ENCODE data around the gene TBC1D21. TPM values are rescaled to one million over a fixed set of nuclear protein-coding genes. Genes with fewer than 3 reads are reported as not detected.

The TBC1D21 gene
- total and polyA plus RNA-seq, 10 of the 15 experiments (the other 5 are each of a cell fraction or from before 2014, with no cell fraction given) = not detected

DNA sequence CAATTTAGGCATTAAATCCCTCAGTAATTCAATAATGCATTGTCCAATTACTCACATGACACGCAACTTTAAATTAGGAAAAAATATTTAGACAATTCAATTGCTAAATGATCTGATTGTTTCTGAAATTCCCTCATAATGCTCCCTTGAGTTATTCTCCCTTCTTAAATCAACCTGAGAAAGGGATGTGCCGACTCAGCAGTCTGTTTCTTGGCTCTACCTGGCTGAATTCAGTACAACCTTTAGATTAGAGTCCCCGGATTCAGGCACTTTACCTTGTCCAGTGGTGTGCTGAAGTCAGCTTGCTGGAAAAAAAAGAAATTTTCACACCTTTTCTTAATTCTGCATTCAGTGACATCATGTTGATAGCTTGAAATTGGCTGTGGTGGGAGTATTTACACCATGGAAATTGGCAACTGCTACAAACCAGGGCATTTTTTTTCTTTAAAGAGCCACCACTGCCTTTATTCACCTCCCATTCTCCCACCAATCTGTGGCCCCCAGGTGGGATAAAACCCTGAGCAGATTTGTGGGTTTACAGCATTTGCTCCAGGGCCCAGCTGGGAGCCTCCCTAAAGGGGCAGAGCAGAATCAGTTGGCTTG lies 32.0 kb downstream of the TBC1D21 start:
- DNase-seq (ENCODE audit: low read depth, low spot score) = no peak
- Histone ChIP-seq H3K27me3 (replicated peaks in 1 of 2; ENCODE audit: control insufficient read depth in 2 of 2, insufficient read depth in 2 of 2, low read length in 1 of 2) (peaks cover 2 to 3% of the 10 kb centered on the region in 2 experiments; a peak in 2 of 4 replicates), H2AFZ (ENCODE audit: control insufficient read depth, low read depth, low read length) (no peak overlapping the region), H3K4me3 (no peak overlapping the region), H3K27ac (ENCODE audit: control insufficient read depth, insufficient read depth) (no peak overlapping the region), H3K4me1 (ENCODE audit: control insufficient read depth, insufficient read depth, low read length) (no peaks in the 10 kb centered on the region), H3K9ac (ENCODE audit: control insufficient read depth, insufficient read depth, low read length) (no peak overlapping the region), H4K20me1 (ENCODE audit: control insufficient read depth, insufficient read depth) (no peaks in the 10 kb centered on the region), H3K79me2 (ENCODE audit: control insufficient read depth, insufficient read depth, low read length) (no peaks in the 10 kb centered on the region), H3K4me2 (ENCODE audit: control insufficient read depth, insufficient read depth) (no peak overlapping the region), H3K36me3 (ENCODE audit: control insufficient read depth in 2 of 2, insufficient read depth in 2 of 2, low read length in 1 of 2) (no peaks in the 10 kb centered on the region), H3K9me3 (replicated peaks; ENCODE audit: control insufficient read depth, insufficient read depth, low read length) (no peaks in the 10 kb centered on the region)
- TF ChIP-seq WRNIP1 (IDR thresholded peaks at IDR 0.05; ENCODE audit: borderline replicate concordance, low read depth, low read length) = no peak
- TF ChIP-seq RBBP5 (conservative IDR thresholded peaks at IDR 0.05) = no peak
- no peak for TF ChIP-seq BMI1 (IDR thresholded peaks at IDR 0.05; ENCODE audit: borderline replicate concordance)
- TF ChIP-seq JUNB (IDR thresholded peaks at IDR 0.05) = no peak
- TF ChIP-seq POLR2AphosphoS5 (IDR thresholded peaks at IDR 0.05; ENCODE audit: low read length) = no peak
- TF ChIP-seq TBL1XR1 (IDR thresholded peaks at IDR 0.05; ENCODE audit: low read depth, low read length) = no peak
- no peak for TF ChIP-seq CHD1 (IDR thresholded peaks at IDR 0.05; ENCODE audit: low read depth, low read length)
- no peak for TF ChIP-seq ZNF207 (IDR thresholded peaks at IDR 0.05; ENCODE audit: borderline replicate concordance)
- no peak for TF ChIP-seq NFIC (IDR thresholded peaks at IDR 0.05; ENCODE audit: low read depth, low read length)
- TF ChIP-seq CEBPB (IDR thresholded peaks at IDR 0.05; ENCODE audit: borderline replicate concordance in 1 of 2, low read depth in 2 of 2, low read length in 2 of 2) = no peak
- TF ChIP-seq, protein P1, sequence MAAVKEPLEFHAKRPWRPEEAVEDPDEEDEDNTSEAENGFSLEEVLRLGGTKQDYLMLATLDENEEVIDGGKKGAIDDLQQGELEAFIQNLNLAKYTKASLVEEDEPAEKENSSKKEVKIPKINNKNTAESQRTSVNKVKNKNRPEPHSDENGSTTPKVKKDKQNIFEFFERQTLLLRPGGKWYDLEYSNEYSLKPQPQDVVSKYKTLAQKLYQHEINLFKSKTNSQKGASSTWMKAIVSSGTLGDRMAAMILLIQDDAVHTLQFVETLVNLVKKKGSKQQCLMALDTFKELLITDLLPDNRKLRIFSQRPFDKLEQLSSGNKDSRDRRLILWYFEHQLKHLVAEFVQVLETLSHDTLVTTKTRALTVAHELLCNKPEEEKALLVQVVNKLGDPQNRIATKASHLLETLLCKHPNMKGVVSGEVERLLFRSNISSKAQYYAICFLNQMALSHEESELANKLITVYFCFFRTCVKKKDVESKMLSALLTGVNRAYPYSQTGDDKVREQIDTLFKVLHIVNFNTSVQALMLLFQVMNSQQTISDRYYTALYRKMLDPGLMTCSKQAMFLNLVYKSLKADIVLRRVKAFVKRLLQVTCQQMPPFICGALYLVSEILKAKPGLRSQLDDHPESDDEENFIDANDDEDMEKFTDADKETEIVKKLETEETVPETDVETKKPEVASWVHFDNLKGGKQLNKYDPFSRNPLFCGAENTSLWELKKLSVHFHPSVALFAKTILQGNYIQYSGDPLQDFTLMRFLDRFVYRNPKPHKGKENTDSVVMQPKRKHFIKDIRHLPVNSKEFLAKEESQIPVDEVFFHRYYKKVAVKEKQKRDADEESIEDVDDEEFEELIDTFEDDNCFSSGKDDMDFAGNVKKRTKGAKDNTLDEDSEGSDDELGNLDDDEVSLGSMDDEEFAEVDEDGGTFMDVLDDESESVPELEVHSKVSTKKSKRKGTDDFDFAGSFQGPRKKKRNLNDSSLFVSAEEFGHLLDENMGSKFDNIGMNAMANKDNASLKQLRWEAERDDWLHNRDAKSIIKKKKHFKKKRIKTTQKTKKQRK (IDR thresholded peaks at IDR 0.05; ENCODE audit: low read depth, low read length) = no peak
- no peak for TF ChIP-seq SMC3 (IDR thresholded peaks at IDR 0.05; ENCODE audit: borderline replicate concordance, low read length)
- TF ChIP-seq CHD4 (IDR thresholded peaks at IDR 0.05) = no peak
- no peak for TF ChIP-seq MYB (IDR thresholded peaks at IDR 0.05; ENCODE audit: borderline replicate concordance, low read depth, low read length)
- TF ChIP-seq, protein P2, sequence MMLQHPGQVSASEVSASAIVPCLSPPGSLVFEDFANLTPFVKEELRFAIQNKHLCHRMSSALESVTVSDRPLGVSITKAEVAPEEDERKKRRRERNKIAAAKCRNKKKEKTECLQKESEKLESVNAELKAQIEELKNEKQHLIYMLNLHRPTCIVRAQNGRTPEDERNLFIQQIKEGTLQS (IDR thresholded peaks at IDR 0.05; ENCODE audit: borderline replicate concordance, extremely low read depth, low read depth, low read length) = no peak
- TF ChIP-seq TARDBP (IDR thresholded peaks at IDR 0.05; ENCODE audit: borderline replicate concordance) = no peak
- no peak for TF ChIP-seq RAD51 (IDR thresholded peaks at IDR 0.05)
- TF ChIP-seq SREBF1 (IDR thresholded peaks at IDR 0.05; ENCODE audit: low read length) = no peak
- no peak for TF ChIP-seq BHLHE40 (IDR thresholded peaks at IDR 0.05; ENCODE audit: borderline replicate concordance in 1 of 2, low read depth in 2 of 2, low read length in 1 of 2)
- RAD21 ChIA-PET (ENCODE audit: unreplicated experiment) = no interaction called here
- no peak for ATAC-seq
- POLR2A ChIA-PET = no interaction called here
- SMC1A ChIA-PET (ENCODE audit: uncharacterized antibody, unreplicated experiment) = no interaction called here
- WGBS (ENCODE audit: insufficient coverage, insufficient replicate concordance, low lambda C conversion rate, missing lambda C conversion rate) = 4% methylated on average over 3 of the region's 3 CpGs
- CTCF ChIA-PET = interaction anchor here (4.4 to 8.8 kb wide), 2 partner anchors 11 to 31 kb away, joined by 20 to 116 read pairs; partner anchors contain the start of gene TBC1D21
- no peak for FAIRE-seq
- intact Hi-C loops (cut with micrococcal nuclease; ENCODE audit: unreplicated experiment) (no loop called here), in situ Hi-C loops (cut with MboI) (no loop called here)
- no TSS peak for BruUV-seq (replicated peaks)
